Tibial artery (tissue), 4 donors: ENCODE measurements around the gene HSPB6.
A peak's percentile ranks its signal among the peaks of the same experiment; 100 is the strongest.

ENCODE experiments used
- DNase-seq, 2 donors: peaks; one replicate each; pipeline ENCODE4 v3.0.0-alpha.2; 2019
- H3K27ac ChIP-seq, 2 donors: fragments of 200-600 bp; sonication (generic) in 1 of 2; 1 replicate in 1 of 2; 2 replicates in 1 of 2; pipeline ENCODE4 v1.5.1; 2018 to 2019; ENCODE audit warnings: mild to moderate bottlenecking in 1 of 2
- H3K27me3 ChIP-seq, 2 donors: fragments of 200-600 bp; sonication (generic) in 1 of 2; one replicate each; pipeline versions ENCODE4 v1.5.1 to v1.6.0; 2016 to 2019
- H3K36me3 ChIP-seq, 3 donors: fragments of 200-600 bp; sonication (generic) in 2 of 3; one replicate each; pipeline ENCODE4 v1.5.1; 2016 to 2019; ENCODE audit warnings: mild to moderate bottlenecking in 2 of 3
- H3K4me1 ChIP-seq, 4 donors: fragments of 200-600 bp; sonication (generic) in 2 of 4; 1 replicate in 3 of 4; 2 replicates in 1 of 4; pipeline ENCODE4 v1.5.1; 2016 to 2019
- H3K4me3 ChIP-seq, 2 donors: fragments of 200-600 bp; sonication (generic) in 1 of 2; 1 replicate in 1 of 2; 2 replicates in 1 of 2; pipeline ENCODE4 v1.5.1; 2018 to 2019; ENCODE audit warnings: mild to moderate bottlenecking in 2 of 2
- H3K9me3 ChIP-seq, 3 donors: fragments of 200-600 bp; sonication (generic) in 1 of 3; one replicate each; pipeline ENCODE4 v1.5.1; 2016 to 2019
- CTCF ChIP-seq, 2 experiments: fragments of 200-600 bp in 1 of 2; fragments of 450-650 bp in 1 of 2; IDR thresholded peaks; one replicate each; pipeline ENCODE4 v1.5.1; 2017 to 2019; ENCODE audit warnings: antibody characterized with exemption in 2 of 2, mild to moderate bottlenecking in 1 of 2, moderate library complexity in 1 of 2
- intact Hi-C: fragments of 100-400 bp; cut with DNase I; formaldehyde crosslinking; loops from one replicate; pipeline ENCODE4 v1.15.0; 2023; ENCODE audit warnings: low total_unique reads

Gene HSPB6

GRCh38 chr19:35764432-35765315 lies 7.8 kb upstream of the HSPB6 start:
- no peak overlapping the region for H3K27ac ChIP-seq
- H3K4me1 ChIP-seq = peaks cover 0 to 10% (median 3%) of the 10 kb centered on the region in 4 donors
- peaks cover 4 to 78% (median 24%) of the 10 kb centered on the region in 3 donors for H3K36me3 ChIP-seq

DNA sequence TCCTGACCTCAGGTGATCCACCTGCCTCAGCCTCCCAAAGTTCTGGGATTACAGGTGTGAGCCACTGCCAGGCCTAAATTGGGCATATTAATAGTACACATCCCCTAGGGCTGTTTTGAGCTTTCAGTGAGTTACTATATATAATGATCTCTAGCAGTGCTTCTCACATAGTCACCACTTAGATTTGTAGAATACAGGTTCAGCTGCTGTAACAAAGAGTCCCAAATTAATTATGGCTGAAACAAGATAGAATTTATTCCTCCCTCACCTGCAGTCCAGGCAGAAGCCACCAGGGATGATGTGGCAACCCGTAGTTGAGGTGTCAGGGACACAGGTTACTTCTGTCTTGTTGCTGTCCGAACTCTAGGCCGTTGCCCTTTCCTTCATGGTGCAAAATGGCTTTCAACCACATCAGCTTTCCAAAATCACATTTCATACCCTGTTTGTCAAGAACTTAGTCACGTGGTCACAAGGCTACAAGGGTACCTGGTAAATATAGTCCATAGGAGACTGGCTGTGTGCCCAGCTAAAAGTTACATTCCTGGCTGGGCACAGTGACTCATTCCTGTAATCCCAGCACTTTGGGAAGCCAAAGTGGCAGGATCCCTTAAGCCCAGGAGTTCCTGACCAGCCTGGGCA lies 4.0 kb upstream of the HSPB6 start:
- TF ChIP-seq CTCF (IDR thresholded peaks at IDR 0.05) = no peak
- Histone ChIP-seq H3K27me3 (no peaks in the 10 kb centered on the region), H3K9me3 (no peaks in the 10 kb centered on the region), H3K4me3 (no peak overlapping the region), H3K27ac (no peak overlapping the region), H3K36me3 (peaks cover 4 to 49% (median 20%) of the 10 kb centered on the region in 3 donors), H3K4me1 (peaks cover 5 to 41% (median 26%) of the 10 kb centered on the region in 4 donors)
- intact Hi-C loops = no loop called here
- no peak for DNase-seq

More at GRCh38 chr19:35764432-35765315, 7.8 kb upstream of the HSPB6 start:
- H3K9me3 ChIP-seq = no peaks in the 10 kb centered on the region
- intact Hi-C loops = no loop called here
- H3K4me3 ChIP-seq = no peak overlapping the region
- DNase-seq = no peak
- TF ChIP-seq CTCF (IDR thresholded peaks at IDR 0.05) = no peak
- H3K27me3 ChIP-seq = no peaks in the 10 kb centered on the region

GRCh38 chr19:35759697-35760096 lies 2.9 kb upstream of the HSPB6 start:
- H3K27ac ChIP-seq = no peak overlapping the region
- peaks cover 5 to 50% (median 36%) of the 10 kb centered on the region in 4 donors for H3K4me1 ChIP-seq
- H3K9me3 ChIP-seq = no peaks in the 10 kb centered on the region
- no peak for TF ChIP-seq CTCF (IDR thresholded peaks at IDR 0.05)
- no peak for DNase-seq
- intact Hi-C loops = loop anchor here (5.0 kb wide), 1 partner anchor 42 kb away; the partner anchor contains the start of gene KMT2B
- peaks cover under 1 to 37% (median 9%) of the 10 kb centered on the region in 3 donors for H3K36me3 ChIP-seq
- H3K27me3 ChIP-seq = no peaks in the 10 kb centered on the region
- H3K4me3 ChIP-seq = no peak overlapping the region

GRCh38 chr19:35757749-35758608 lies 1.1 kb upstream of the HSPB6 start, which contains the start of gene PROSER3:
PROSER3 (plus strand) TSS chr19:35758176; CDS start chr19:35758216, 40 bp downstream.
- peak in 1 of 2 experiments; percentile 5 for TF ChIP-seq CTCF (IDR thresholded peaks at IDR 0.05)
- H3K27me3 ChIP-seq = no peaks in the 10 kb centered on the region
- peak within 1 kb of the TSS; percentile 72 to 75 for H3K4me3 ChIP-seq
- peak; percentile 99 to 100 for DNase-seq
- intact Hi-C loops = loop anchor here (5.0 kb wide), 1 partner anchor 41 kb away; the partner anchor contains the start of gene KMT2B
- H3K27ac ChIP-seq = peak within 1 kb of the TSS; percentile 93 to 100
- H3K9me3 ChIP-seq = no peaks in the 10 kb centered on the region
- peaks cover 5 to 57% (median 38%) of the 10 kb centered on the region in 4 donors for H3K4me1 ChIP-seq
- H3K36me3 ChIP-seq = peaks cover 11 to 36% (median 22%) of the 10 kb centered on the region in 3 donors

GRCh38 chr19:35757231-35757748 lies 461 bp upstream of the HSPB6 start:
- DNase-seq = peak; percentile 94 to 98
- intact Hi-C loops = loop anchor here (5.0 kb wide), 1 partner anchor 40 kb away; the partner anchor contains the start of gene KMT2B
- H3K27me3 ChIP-seq = no peaks in the 10 kb centered on the region

More at GRCh38 chr19:35757231-35757748, 461 bp upstream of the HSPB6 start:
- H3K4me1 ChIP-seq = peaks cover 5 to 57% (median 38%) of the 10 kb centered on the region in 4 donors
- H3K9me3 ChIP-seq = no peaks in the 10 kb centered on the region
- peak overlapping the region; percentile 93 to 100 for H3K27ac ChIP-seq
- peak overlapping the region; percentile 72 to 75 for H3K4me3 ChIP-seq
- TF ChIP-seq CTCF (IDR thresholded peaks at IDR 0.05) = no peak
- H3K36me3 ChIP-seq = peaks cover 11 to 38% (median 27%) of the 10 kb centered on the region in 3 donors
